SK-N-DZ (cell line): Measurements from ENCODE around the gene PSMG1. TPM values are rescaled to one million over a fixed set of nuclear protein-coding genes. Genes with fewer than 3 reads are reported as not detected.
"Not testable (repeated sequence)": the region's sequence is repeated elsewhere in the genome, so short reads cannot be mapped to it uniquely, and the experiment has no call there.

Experiments
- DNase-seq: peaks from one replicate; pipeline ENCODE4 v3.0.0-alpha.2; 2015; ENCODE audit warnings: low spot score
- polyA plus RNA-seq, 2 experiments: library from polyadenylated mRNA; depleted of rRNA; stranded (reverse); fragments of >200 nt; gene quantifications; 2 replicates each; pipeline ENCODE4 v1.2.3, GENCODE V29; 2014

Gene PSMG1, protein sequence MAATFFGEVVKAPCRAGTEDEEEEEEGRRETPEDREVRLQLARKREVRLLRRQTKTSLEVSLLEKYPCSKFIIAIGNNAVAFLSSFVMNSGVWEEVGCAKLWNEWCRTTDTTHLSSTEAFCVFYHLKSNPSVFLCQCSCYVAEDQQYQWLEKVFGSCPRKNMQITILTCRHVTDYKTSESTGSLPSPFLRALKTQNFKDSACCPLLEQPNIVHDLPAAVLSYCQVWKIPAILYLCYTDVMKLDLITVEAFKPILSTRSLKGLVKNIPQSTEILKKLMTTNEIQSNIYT
- polyA plus RNA-seq (2014; cell fraction: cytosol; rRNA removed): 68.6 and 96.9 TPM in 2 replicates
- 41.0 and 48.5 TPM in 2 replicates for polyA plus RNA-seq (2014; cell fraction: nucleus; rRNA removed)

DNA sequence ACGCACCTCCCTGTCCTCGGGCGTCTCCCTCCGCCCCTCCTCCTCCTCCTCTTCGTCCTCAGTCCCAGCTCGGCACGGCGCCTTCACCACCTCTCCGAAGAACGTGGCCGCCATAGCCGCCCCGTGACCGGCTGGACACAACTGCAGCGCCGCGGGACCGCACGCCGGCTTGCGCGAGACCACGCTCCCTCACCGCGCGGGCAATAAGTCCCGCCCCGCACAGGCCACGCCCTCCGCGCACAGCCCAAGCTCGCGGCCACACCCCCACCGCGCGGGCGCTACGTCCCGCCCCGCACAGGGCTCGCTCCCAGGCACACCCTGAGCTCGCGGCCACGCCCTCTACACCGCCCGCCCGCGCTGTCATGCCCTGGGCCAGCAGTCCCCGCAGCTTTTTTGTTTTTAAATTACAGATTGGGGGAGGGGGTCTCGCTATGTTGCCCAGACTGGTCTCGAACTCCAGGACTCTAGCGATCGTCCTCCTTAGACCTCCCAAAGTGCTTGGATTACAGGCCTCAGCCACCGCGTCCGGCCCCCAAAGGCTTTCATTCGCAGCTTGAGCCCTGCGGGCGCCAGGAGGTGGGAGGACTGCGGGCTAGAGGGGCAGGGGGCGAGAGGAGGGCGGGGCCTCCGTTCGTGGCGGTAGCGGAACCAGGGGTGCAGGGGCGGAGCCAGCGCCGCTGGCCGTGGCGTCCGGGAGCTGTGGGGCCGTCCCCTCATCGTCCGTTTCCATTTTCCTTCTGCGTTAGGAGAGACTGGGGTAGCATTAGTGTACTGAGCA lies at the start of gene PSMG1:
TSS of gene PSMG1 (minus strand) at position 180 of the 778 bp plus-strand sequence. CDS start at position 114, 66 bp downstream.
- DNase-seq: peak; percentile 92

DNA sequence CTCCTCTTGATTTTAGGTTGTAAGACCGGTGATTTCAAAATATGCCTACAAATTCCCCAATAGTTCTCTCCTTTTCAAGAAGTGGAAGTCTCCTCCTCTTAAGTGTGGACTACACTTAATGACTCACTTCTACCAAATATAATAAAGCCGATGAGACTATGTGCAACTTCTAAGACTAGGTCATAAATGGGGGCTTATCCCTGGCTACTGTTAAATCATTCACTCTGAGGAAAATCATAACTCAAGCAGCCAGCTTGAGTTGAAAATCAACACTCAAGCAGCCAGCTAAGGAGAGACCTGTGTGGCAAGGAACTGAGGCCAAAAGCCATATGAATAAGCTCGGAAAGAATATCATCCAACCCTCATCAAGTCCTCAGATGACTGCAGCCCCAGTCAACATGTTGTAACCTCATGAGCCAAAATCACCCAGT lies 49.6 kb upstream of the PSMG1 start:
- DNase-seq: no peak

DNA sequence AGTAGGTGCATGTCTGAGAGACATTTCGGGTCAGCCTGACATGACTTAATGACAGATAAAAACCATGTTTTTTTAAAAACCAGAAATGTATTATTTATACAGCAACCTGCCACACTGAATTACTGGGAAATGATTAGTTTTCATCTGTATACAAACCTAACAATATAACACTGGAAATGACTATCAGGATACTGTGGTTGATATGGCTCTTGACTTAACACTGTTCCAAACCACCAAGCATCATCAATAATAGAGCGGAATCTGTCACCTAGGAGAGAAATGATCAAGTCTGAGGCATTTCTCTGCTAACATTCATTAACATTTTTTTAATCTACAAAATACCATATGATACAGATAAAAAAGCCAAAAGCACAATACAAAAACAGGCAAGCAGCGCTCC lies 41.7 kb upstream of the PSMG1 start:
- DNase-seq: no peak

DNA sequence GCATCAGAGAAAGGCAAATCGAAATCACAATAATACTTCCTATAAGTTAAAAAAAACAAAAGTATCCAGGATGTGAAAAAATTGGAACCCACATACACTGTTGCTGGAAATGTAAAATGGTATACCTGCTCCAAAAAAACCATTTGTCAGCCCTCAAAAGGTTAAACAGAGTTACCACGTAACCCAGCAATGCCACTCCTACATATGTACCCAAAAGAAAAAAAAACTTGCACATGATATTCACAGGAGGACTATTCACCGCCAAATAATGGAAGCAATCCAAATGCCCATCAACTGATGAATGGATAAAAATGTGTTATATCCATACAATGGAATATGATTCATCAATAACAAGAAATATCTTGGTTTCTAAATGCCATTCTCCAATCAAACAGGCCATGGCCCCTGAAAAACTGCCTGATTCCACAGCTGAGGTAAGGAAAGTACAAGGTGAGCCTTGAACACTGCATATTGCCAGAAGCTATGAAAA lies 38.8 kb upstream of the PSMG1 start:
- no peak for DNase-seq

DNA sequence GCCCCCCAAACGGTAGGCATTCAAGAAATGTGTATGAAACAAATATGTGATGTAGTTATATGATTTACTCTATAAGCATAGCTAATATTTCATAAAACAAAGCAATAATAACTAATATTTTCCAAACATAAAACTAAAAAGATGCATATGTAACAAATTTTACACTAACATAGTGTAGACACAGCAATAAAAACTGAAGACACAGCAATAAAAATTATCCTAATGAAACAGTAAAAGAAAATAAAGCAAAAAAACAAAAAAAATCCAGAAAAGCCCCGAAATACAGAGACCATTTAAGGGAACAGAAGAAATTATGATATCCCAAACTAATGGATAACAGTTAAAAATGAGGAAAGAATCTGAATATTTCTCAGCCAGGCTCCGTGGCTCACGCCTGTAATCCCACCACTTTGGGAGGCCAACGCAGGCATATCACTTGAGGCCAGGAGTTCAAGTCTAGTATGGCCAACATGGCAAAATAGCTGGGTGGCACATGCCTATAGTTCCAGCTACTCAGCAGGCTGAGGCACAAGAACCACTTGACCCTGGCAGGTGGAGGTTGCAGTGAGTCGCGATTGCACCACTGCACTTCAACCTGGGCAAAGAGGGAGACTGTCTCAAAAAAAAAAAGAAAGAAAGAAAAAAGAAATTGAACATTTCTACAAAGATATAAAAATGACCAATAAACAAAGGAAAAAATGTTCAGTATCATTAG lies 38.2 kb upstream of the PSMG1 start:
- no peak for DNase-seq

DNA sequence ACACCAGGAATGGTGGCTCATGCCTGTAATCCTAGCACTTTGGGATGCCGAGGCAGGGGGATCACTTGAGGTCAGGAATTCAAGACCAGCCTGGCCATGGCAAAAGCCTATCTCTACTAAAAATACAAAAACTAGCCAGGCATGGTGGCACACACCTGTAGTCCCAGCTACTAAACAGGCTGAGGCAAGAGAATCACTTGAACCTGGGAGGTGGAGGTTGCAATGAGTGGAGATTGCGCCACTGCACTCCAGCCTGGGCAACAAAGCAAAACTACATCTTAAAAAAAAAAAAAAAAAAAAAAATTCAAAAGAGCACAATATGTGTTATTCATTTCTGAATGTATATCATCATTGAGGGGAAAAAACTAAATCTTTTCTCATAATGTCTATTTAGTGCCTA lies 37.6 kb upstream of the PSMG1 start:
- DNase-seq: not testable (repeated sequence)

DNA sequence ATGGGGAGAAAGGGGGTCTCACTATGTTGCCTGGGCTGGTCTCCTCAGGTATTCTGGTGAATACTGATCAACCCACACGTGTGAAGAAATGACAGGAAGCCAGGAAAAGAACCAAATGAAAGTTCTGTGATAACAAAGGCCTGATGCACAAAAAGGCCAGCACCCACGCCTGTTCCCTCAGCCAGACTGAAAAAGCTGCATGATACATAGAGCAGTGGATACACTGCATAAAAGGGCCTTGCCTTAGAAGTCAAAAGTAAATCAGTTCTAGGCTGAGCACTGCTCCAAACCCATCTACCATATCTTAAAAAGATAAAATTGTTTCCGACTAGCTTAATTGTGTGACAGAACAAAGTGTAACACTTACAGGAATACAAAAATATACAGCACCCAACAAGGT lies 36.9 kb upstream of the PSMG1 start:
- no peak for DNase-seq

DNA sequence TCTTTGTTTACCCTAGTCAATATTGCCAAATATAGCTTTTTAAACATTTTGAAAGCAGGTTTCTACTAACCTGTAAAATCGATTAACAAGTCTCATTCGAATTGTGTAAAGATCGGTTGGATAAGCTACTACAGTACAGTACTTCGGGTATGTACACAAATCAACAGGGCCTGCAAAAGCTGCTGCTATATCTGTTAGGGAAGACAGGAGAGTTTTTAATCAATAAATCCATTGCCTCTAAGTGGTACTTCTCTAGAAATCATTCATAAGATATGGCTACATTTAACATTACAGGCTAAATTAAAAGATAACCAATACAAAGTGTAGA lies 34.8 kb upstream of the PSMG1 start:
- no peak for DNase-seq

DNA sequence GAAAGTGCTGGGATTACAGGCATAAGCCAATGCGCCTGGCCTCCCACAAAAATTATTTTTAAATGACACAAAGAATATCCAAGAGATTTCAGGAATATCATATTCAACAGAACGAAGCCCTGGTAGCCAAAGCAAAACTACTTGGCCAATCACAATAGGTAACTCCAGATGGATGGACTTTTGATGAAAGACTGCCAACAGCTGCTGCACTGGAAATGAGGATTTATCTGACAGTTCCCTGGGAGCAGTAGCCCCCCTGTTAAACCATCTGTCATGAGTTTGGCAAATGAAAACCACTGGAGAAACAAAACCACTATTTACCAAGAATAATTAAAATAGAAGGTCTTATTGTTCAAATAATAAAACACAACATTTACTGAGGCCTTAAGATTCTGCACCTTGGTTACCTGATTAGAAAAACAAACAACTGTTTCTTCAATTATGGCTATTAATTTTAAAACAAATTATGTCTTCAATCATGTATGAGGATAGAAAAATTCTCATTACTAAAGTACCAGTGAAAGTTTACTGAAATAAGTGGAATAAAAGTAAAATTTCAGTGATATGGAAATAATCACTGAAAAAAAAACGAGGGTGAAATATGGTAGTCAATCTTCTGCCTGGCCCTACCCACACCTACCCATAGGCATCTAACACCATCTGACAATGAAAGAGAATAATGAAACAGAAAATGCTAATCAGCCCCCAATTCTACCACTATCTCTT lies 34.3 kb upstream of the PSMG1 start:
- DNase-seq: no peak

DNA sequence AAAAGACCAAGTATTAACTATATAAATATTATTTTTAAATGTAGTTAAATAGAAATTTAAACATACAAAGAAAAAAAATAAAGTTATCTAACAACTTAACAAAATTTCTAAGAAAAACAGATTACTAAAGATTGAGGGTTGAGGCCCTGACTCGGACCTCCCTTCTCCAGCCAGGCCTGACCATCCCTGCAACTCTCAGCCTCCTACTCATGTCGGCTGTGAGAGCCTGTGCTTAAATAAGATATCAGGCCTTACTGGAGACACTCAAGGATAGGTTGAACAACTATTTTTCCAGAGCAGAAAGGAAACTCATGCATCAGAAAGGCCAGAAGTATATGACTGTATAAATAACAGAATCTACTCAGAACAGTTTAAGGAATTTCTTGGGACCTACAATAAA lies 33.0 kb upstream of the PSMG1 start:
- no peak for DNase-seq

DNA sequence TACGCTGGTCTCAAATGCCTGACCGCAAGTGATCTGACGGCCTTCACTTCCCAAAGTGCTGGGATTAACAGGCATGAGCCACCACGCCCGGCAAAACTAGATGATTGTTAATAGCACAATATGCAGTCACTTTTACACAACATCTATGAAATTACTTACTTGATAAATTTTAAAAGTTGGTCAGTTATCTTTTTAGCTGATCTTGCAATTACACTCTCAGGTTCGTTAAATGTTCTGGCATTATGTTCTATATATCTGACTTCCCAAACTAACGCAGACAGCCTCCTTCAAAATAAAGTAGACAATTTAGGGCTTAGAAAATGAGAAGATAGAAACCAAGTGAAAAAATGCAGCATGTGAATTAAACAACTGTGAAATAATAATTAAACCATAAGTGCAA lies 31.8 kb upstream of the PSMG1 start:
- no peak for DNase-seq

DNA sequence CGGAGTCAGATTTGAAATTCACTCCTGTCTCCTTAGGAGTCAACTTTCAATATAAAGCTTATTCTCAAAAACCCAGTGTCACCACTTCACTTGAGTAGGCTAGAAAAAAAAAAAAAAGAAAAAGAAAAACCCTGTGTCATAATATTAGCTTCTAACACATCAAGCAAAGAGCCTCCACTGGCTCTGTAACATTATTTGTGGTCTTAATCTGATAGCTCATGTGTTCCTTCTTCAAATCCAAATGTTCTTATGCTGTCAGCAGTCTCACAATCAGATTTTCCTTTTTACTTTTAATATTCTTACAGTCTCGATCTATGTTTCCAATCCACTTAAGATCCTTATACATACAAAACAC lies 26.1 kb upstream of the PSMG1 start:
- DNase-seq: no peak

DNA sequence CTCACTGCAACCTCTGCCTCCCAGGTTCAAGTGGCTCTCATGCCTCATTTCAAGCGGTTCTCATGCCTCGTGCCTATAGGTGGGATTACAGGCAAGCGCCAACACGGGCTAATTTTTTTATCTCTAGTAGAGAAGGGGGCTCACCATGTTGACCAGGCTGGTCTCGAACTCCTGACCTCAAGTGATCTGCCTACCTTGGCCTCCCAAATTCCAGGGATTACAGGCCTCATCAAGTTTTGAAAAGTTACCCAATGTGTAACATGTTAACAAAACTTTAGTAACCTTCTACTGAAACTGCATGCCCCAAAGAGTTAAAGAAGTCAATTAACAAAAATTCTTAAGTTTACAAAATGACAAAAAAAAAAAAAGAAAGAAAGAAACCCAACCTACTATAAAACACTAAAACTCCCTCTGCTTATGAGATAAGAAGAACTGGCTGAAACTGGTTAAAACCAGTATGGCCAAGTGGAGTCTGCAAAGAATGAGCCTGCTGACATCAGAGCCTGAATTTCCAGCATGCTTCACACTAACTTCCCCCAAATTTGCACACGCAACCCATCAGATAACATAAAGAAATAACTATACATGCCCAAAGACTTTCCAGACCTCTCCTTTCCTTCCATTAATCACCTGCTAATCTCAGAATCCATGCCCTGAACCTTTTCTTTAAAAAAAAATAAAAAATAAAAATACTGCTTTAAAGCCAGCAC lies 25.5 kb upstream of the PSMG1 start:
- no peak for DNase-seq

DNA sequence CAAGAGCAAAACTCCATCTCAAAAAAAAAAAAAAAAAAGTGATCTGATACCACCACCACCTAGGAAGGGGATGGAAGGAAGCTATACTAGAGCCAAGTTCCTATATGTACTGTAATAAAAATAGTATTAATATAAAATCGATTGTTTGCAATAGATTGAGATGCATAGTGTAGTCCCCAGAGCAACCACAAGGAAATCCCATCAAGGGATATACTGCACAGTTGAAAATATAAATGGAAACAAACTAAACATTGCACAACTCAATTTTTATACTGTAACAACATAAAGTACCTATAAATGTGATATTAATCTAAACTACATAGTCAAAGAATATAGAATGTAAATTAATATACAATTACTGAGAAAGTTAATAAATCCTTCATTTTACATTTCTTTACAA lies 20.9 kb upstream of the PSMG1 start:
- no peak for DNase-seq

DNA sequence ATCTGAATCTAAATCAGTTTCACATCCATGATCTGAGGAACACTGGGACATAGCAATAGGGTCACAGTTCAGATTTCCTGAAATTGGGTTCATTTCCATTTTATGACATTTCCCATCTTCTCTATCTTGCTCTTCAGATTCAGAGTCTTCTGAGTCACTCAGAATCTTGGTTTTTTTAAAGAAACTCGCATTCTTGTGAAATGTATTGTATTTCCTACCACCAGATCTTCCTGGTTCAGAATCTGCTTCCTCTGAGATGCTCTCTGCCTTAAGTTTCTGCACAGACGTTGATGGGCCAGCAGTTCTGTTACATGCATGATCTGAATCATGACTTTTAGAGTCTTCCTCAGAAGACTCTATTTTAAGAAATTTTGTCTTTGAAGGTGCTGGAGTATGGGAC lies 15.5 kb upstream of the PSMG1 start:
- DNase-seq: no peak

DNA sequence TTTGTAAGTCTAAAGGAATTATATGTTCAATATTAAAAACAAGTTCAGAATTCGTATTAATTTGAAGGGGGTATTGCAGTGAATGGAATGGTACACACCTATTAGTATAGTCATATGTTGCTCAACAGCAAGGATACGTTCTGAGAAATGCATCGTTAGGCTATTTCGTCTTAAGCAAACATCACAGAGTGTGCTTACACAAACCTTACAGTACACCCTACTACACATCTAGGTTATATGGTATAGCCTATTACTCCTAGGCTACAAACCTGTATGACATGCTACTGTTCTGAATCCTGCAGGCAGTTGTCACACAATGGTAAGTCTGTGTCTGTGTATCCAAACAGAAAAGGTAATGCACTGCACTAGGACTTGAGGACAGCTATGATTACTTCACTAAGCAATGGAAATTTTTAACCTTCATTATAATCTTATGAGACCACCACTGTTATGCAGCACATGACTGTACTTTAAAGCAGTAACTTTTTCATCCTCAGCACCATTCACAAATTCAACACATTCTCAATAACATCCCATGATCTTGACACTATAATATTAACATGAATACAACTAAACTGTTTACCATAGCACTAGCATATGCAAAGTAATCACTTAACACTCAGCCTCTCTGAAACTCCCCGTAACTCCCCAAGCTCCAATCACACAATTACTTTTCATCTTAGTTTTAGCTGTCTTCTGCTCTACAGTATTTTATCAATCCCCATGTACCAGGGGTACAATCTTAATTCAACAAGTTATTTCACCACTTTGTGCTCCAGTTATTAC lies 14.4 kb upstream of the PSMG1 start:
- DNase-seq: no peak

DNA sequence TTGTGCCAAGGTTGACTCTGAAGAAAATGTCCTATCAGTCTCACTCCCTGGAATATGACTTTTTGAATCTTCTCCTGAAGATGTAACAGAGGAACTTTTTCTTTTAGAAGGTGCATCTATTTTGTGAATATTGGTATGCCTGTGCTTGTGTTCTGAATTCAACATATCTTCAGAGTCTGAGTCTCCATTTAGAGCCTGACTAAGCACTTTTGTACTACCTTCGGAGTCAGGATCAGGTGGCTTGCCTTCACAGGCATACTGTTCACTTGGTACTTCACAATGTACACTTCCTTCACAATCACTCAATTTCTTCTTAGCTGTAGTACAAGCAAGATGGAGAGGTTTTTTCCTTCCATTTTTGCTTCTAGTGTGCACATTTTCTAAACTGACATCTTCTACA lies 13.6 kb upstream of the PSMG1 start:
- DNase-seq: no peak

DNA sequence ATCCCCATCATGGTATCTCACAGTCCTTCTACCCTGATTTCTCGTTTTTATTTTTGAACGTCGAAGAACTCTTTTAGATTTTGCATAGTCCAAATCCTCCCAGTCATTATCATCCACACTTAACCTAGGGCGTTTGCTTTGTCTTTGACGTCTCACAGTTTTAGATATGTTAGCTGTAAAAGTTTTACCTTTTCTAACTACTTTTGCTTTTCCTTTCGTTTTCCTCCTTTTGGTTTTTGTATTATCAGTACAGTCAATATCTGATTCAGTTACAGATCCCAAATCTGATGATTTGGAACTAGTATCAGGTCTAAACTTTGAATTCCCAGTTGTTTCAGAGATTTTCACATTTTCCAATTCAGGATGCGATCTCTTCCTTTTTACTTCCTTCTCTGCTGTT lies 13.1 kb upstream of the PSMG1 start:
- DNase-seq: no peak

DNA sequence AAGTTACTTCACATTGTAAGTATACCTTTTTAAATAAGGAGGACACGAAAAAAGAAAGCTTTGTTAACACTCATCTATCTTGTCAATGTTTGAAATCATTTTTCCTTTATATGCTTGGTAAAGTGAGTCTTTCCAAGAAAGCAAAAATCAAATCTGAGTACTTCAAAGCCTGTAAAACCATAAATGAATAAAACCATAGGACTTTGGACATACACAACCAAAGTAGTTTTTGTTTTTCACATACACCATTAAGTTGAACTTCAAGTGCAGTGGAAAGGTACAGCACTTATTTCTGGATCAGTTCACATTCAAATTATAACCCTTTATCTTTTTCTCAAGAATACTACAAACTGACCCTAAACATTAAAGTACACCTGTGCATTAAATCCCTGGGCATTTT lies 10.1 kb upstream of the PSMG1 start:
- DNase-seq: no peak

DNA sequence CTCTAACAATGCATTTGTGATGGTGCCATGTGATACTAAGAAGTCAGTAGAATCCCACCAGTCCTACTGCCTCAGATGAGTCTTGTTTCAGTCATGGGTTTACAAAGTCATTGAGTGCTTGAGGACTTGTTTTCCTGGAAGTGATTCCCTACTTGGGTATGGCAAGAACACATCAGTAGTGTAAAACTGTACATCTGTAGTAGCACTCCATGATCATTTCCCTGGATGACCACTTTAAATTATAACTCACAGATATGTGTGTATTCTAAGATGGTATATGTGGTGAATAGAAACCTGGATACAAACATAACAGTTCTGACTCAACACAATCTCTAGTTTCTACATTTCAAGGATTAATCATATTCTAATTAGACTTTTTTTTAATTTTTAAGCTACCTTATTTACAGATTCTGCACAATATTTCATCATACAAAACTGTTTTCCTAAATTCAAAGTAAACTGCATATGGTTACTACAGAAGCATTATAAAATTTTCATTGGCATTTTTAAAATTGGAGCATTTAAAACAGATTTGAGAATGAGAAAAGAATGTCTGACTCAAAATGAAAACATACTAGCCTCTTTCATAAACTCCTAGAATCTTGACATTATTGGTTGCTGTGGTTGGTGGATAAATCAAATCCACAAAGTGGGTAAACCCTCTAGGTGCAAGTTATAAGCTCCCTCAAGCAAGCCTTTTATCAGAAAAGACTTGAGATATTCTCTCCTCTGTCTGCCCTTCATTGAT lies 6.8 kb upstream of the PSMG1 start:
- no peak for DNase-seq
